DMS53 treated with DMSO at 0.1 percent for 48 hours (cell line): Measurements from ENCODE around the gene SPINK1.
"Not testable (repeated sequence)": the region's sequence is repeated elsewhere in the genome, so short reads cannot be mapped to it uniquely, and the experiment has no call there.

Experiments used
- DNase-seq: peaks from one replicate; lab custom pipeline; 2025; ENCODE audit not compliant: unreplicated experiment; lab: John Stamatoyannopoulos, UW

SPINK1 gene

GRCh38 chr5:147854894-147855773, 23.7 kb upstream of the SPINK1 start:
- no peak for DNase-seq

- DNase-seq, result no peak
These were observed 22.9 kb upstream of the SPINK1 start for GRCh38 chr5:147854331-147854730.

- no peak for DNase-seq
These were observed 22.0 kb upstream of the SPINK1 start for GRCh38 chr5:147853372-147853987.

GRCh38 chr5:147852365-147852764, 20.9 kb upstream of the SPINK1 start:
- DNase-seq, result no peak

- DNase-seq, result no peak
These were observed 20.1 kb upstream of the SPINK1 start for GRCh38 chr5:147851578-147851977.

- DNase-seq, result no peak
These were observed 17.8 kb upstream of the SPINK1 start for GRCh38 chr5:147849226-147849625.

GRCh38 chr5:147845618-147846017, 14.1 kb upstream of the SPINK1 start:
- no peak for DNase-seq

- no peak for DNase-seq
These were observed 13.4 kb upstream of the SPINK1 start for GRCh38 chr5:147844846-147845245.

GRCh38 chr5:147842869-147843268, 11.4 kb upstream of the SPINK1 start:
- no peak for DNase-seq

GRCh38 chr5:147836439-147836838, 5.0 kb upstream of the SPINK1 start:
- no peak for DNase-seq

- peak; percentile 98 for DNase-seq
These were observed 3.9 kb upstream of the SPINK1 start for GRCh38 chr5:147835386-147835798.

GRCh38 chr5:147832541-147832940, 1.1 kb upstream of the SPINK1 start:
- DNase-seq, result no peak

- DNase-seq, result no peak
These were observed 1.4 kb downstream of the SPINK1 start for GRCh38 chr5:147830035-147830434.

GRCh38 chr5:147827017-147827416, 4.5 kb downstream of the SPINK1 start:
- DNase-seq, result not testable (repeated sequence)

- no peak for DNase-seq
These were observed 5.1 kb downstream of the SPINK1 start for GRCh38 chr5:147826361-147826760.

- DNase-seq, result peak; percentile 65
These were observed 8.6 kb downstream of the SPINK1 start for GRCh38 chr5:147822686-147823491.

GRCh38 chr5:147822222-147822621, 9.2 kb downstream of the SPINK1 start:
- not testable (repeated sequence) for DNase-seq

GRCh38 chr5:147821766-147822165, 9.7 kb downstream of the SPINK1 start:
- no peak for DNase-seq

GRCh38 chr5:147819261-147819770, 12.2 kb downstream of the SPINK1 start:
- no peak for DNase-seq

GRCh38 chr5:147818290-147818689, 13.2 kb downstream of the SPINK1 start:
- DNase-seq, result no peak

GRCh38 chr5:147813696-147814095, 17.8 kb downstream of the SPINK1 start:
- no peak for DNase-seq
